Neural crest cell (in vitro differentiated cells): ENCODE data around the gene MED28. TPM values are rescaled to one million over a fixed set of nuclear protein-coding genes. Genes with fewer than 3 reads are reported as not detected.
A peak's percentile ranks its signal among the peaks of the same experiment; 100 is the strongest.

Experiments used
- DNase-seq: peaks from one replicate; pipeline ENCODE4 v3.0.0; 2021; ENCODE audit warnings: low read depth, mixed read lengths, low spot score
- H3K27ac Mint-ChIP-seq: one replicate; pipeline ENCODE4 v1.8.0; 2021; ENCODE audit warnings: mild to moderate bottlenecking, mixed read lengths; ENCODE audit not compliant: unreplicated experiment
- H3K27me3 Mint-ChIP-seq: 2 replicates; pipeline ENCODE4 v1.8.0; 2021; ENCODE audit warnings: low read depth, mild to moderate bottlenecking, mixed read lengths
- H3K36me3 Mint-ChIP-seq: 2 replicates; pipeline ENCODE4 v1.8.0; 2021; ENCODE audit warnings: low read depth, mild to moderate bottlenecking, mixed read lengths
- H3K4me1 Mint-ChIP-seq: 2 replicates; pipeline ENCODE4 v1.8.0; 2021; ENCODE audit warnings: mixed read lengths
- H3K4me3 Mint-ChIP-seq: one replicate; pipeline ENCODE4 v1.8.0; 2021; ENCODE audit warnings: mild to moderate bottlenecking, mixed read lengths
- H3K9me3 Mint-ChIP-seq: 2 replicates; pipeline ENCODE4 v1.8.0; 2021; ENCODE audit warnings: mixed read lengths
- total RNA-seq: library from RNA; stranded (reverse); gene quantifications from 2 replicates; pipeline ENCODE4 v1.2.1, GENCODE V29; 2021
- TF ChIP-seq, protein P1 (sequence below): fragments of 200-600 bp; sonication (generic); conservative IDR thresholded peaks from 2 replicates; pipeline ENCODE4 v1.5.0; 2021; ENCODE audit warnings: antibody characterized with exemption, mild to moderate bottlenecking

MED28 gene
- total RNA-seq, 1 donor from 2014 or later, result 97.8 TPM

- H3K27ac Mint-ChIP-seq, result peak within 1 kb of the TSS; percentile 97
- H3K4me3 Mint-ChIP-seq, result peak within 1 kb of the TSS; percentile 94
- DNase-seq, result peak; percentile 99
- no peaks in the 10 kb centered on the region for H3K36me3 Mint-ChIP-seq
- TF ChIP-seq, protein P1, sequence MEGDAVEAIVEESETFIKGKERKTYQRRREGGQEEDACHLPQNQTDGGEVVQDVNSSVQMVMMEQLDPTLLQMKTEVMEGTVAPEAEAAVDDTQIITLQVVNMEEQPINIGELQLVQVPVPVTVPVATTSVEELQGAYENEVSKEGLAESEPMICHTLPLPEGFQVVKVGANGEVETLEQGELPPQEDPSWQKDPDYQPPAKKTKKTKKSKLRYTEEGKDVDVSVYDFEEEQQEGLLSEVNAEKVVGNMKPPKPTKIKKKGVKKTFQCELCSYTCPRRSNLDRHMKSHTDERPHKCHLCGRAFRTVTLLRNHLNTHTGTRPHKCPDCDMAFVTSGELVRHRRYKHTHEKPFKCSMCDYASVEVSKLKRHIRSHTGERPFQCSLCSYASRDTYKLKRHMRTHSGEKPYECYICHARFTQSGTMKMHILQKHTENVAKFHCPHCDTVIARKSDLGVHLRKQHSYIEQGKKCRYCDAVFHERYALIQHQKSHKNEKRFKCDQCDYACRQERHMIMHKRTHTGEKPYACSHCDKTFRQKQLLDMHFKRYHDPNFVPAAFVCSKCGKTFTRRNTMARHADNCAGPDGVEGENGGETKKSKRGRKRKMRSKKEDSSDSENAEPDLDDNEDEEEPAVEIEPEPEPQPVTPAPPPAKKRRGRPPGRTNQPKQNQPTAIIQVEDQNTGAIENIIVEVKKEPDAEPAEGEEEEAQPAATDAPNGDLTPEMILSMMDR, result no peak
- H3K9me3 Mint-ChIP-seq, result no peaks in the 10 kb centered on the region
- no peaks in the 10 kb centered on the region for H3K27me3 Mint-ChIP-seq
- peaks cover 23% of the 10 kb centered on the region for H3K4me1 Mint-ChIP-seq
These were observed 37.3 kb upstream of the MED28 start, which contains the start of gene LAP3 for GRCh38 chr4:17576932-17577664. Gene LAP3, plus strand, starts transcription at chr4:17577198. Its CDS starts 268 bp downstream, at chr4:17577466.

GRCh38 chr4:17577665-17578481 is 36.6 kb upstream of the MED28 start:
- H3K27ac Mint-ChIP-seq, result peak overlapping the region; percentile 62
- no peaks in the 10 kb centered on the region for H3K27me3 Mint-ChIP-seq
- H3K9me3 Mint-ChIP-seq, result no peaks in the 10 kb centered on the region
- TF ChIP-seq, protein P1, result peak; percentile 30
- H3K4me3 Mint-ChIP-seq, result peak overlapping the region; percentile 94
- no peak for DNase-seq
- H3K36me3 Mint-ChIP-seq, result no peaks in the 10 kb centered on the region
- peaks cover 23% of the 10 kb centered on the region for H3K4me1 Mint-ChIP-seq

DNA sequence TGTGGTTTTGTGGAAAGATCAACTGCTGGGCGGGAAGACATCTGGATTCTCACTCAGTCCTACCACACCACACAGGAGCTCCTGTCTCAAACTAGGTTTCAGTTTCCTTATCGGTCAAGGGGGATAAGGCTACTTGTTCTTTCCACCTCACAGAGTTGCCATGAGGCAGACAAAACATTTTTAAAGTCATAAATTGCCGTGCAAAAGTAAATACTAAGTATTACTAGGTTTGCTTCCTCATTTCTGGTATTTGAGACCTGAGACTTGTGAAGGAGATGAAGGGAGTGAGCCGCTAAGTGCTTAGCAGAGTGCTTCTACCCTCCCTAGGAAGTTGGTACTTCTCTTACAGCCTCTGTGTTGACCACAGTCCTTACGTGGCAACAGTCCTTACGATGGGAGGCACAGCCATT is 36.0 kb upstream of the MED28 start:
- TF ChIP-seq, protein P1, result no peak
- Mint-ChIP-seq H3K4me3 (peak overlapping the region; percentile 94), H3K27me3 (no peaks in the 10 kb centered on the region), H3K9me3 (no peaks in the 10 kb centered on the region), H3K27ac (no peak overlapping the region), H3K36me3 (no peaks in the 10 kb centered on the region), H3K4me1 (peaks cover 23% of the 10 kb centered on the region)
- no peak for DNase-seq

DNA sequence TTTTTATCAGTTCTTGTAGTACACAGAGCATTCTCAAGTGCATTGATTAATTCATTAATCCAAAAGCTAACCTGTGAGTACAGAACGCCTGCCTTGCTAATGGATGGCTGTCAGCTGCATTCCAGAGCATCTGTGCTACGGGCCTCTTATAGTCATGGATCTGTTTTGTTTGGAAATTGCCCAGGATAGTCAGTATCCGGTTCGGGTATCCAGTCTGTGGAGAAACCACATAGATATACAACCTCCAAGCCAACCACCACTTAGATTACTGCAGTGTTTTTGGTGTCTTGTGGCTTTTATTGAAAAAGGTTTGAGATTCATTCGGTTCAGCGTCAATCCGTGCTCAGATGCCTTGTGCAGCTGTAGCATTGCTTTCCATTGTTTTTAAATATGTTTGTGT is 33.5 kb upstream of the MED28 start:
- H3K4me1 Mint-ChIP-seq, result peaks cover 38% of the 10 kb centered on the region
- DNase-seq, result no peak
- no peaks in the 10 kb centered on the region for H3K9me3 Mint-ChIP-seq
- peaks cover 7% of the 10 kb centered on the region for H3K36me3 Mint-ChIP-seq
- H3K27me3 Mint-ChIP-seq, result no peaks in the 10 kb centered on the region
- no peak overlapping the region for H3K27ac Mint-ChIP-seq
- no peak overlapping the region for H3K4me3 Mint-ChIP-seq
- TF ChIP-seq, protein P1, result no peak

GRCh38 chr4:17583276-17583675 is 31.2 kb upstream of the MED28 start:
- no peak for DNase-seq
- TF ChIP-seq, protein P1, result no peak
- Mint-ChIP-seq H3K36me3 (peaks cover 10% of the 10 kb centered on the region), H3K27me3 (no peaks in the 10 kb centered on the region), H3K9me3 (no peaks in the 10 kb centered on the region), H3K4me1 (peaks cover 34% of the 10 kb centered on the region), H3K27ac (no peak overlapping the region), H3K4me3 (no peak overlapping the region)
